GM12891 (cell line): ENCODE measurements around the gene BRF1.

Experiments
- PAX5 ChIP-seq: IDR thresholded peaks from 2 replicates; pipeline ENCODE4 v1.6.1; 2011; ENCODE audit warnings: low read length, moderate library complexity, mild to moderate bottlenecking; ENCODE audit not compliant: insufficient read depth, severe bottlenecking
- POLR2A ChIP-seq: IDR thresholded peaks from 2 replicates; pipeline ENCODE4 v1.6.1; 2011; ENCODE audit warnings: low read depth, low read length, control low read depth
- POLR2AphosphoS5 ChIP-seq: IDR thresholded peaks from 2 replicates; pipeline ENCODE4 v1.6.1; 2011; ENCODE audit warnings: low read depth, low read length, control low read depth
- POU2F2 ChIP-seq: IDR thresholded peaks from 2 replicates; pipeline ENCODE4 v1.6.1; 2011; ENCODE audit warnings: low read depth, mild to moderate bottlenecking, control low read depth, low read length, moderate library complexity
- SPI1 ChIP-seq: IDR thresholded peaks from 2 replicates; pipeline ENCODE4 v1.6.1; 2011; ENCODE audit warnings: low read depth, low read length, control low read depth
- TAF1 ChIP-seq: IDR thresholded peaks from 2 replicates; pipeline ENCODE4 v1.6.1; 2011; ENCODE audit warnings: low read depth, low read length, control low read depth

GRCh38 chr14:105228562-105228961 is 72.2 kb downstream of the BRF1 start:
- TF ChIP-seq POLR2AphosphoS5: no peak
- TF ChIP-seq POLR2A: no peak
- no peak for TF ChIP-seq SPI1
- TF ChIP-seq TAF1: no peak
- no peak for TF ChIP-seq POU2F2
- no peak for TF ChIP-seq PAX5
